GM12878 (cell line): Measurements from ENCODE around the gene ADSS2. TPM values are rescaled to one million over a fixed set of nuclear protein-coding genes. Genes with fewer than 3 reads are reported as not detected.

Source experiments
- BCLAF1 ChIP-seq: fragments of 450-650 bp; IDR thresholded peaks from 2 replicates; pipeline ENCODE4 v1.6.1; 2017; ENCODE audit warnings: antibody characterized with exemption, mild to moderate bottlenecking, moderate library complexity
- CBFB ChIP-seq: IDR thresholded peaks from 2 replicates; pipeline ENCODE4 v1.6.1; 2016; ENCODE audit warnings: antibody characterized with exemption, low read depth
- EGR1 ChIP-seq, 2 experiments: IDR thresholded peaks; 1 replicate in 1 of 2; 2 replicates in 1 of 2; pipeline ENCODE4 v1.6.1; 2011 to 2012; ENCODE audit warnings: low read depth in 2 of 2, low read length in 2 of 2, borderline replicate concordance in 1 of 2, mild to moderate bottlenecking in 1 of 2, moderate library complexity in 1 of 2
- HDAC6 ChIP-seq: fragments of 200-600 bp; sonication (generic); IDR thresholded peaks from one replicate; pipeline ENCODE4 v1.8.0; 2017; ENCODE audit warnings: antibody characterized with exemption; ENCODE audit not compliant: unreplicated experiment
- JUND ChIP-seq: IDR thresholded peaks from 2 replicates; pipeline ENCODE4 v1.6.1; 2012; ENCODE audit warnings: low read depth, mild to moderate bottlenecking, low read length, improper control_type of control experiment, moderate library complexity
- LARP7 ChIP-seq: fragments of 450-650 bp; IDR thresholded peaks from 2 replicates; pipeline ENCODE4 v1.6.1; 2017; ENCODE audit warnings: mild to moderate bottlenecking
- MTA2 ChIP-seq: fragments of 450-650 bp; IDR thresholded peaks from 2 replicates; pipeline ENCODE4 v1.6.1; 2016; ENCODE audit warnings: low read depth, mild to moderate bottlenecking, moderate library complexity
- NR2C1 ChIP-seq: fragments of 450-650 bp; IDR thresholded peaks from 2 replicates; pipeline ENCODE4 v1.6.1; 2017; ENCODE audit warnings: antibody characterized with exemption, mild to moderate bottlenecking, moderate library complexity
- NRF1 ChIP-seq: conservative IDR thresholded peaks from 2 replicates; pipeline ENCODE4 v1.6.1; 2011; ENCODE audit warnings: mild to moderate bottlenecking, low read depth, low read length, improper control_type of control experiment
- PAX5 ChIP-seq: IDR thresholded peaks from 2 replicates; pipeline ENCODE4 v1.6.1; 2011; ENCODE audit warnings: low read depth, low read length, borderline replicate concordance
- POU2F2 ChIP-seq: IDR thresholded peaks from 3 replicates; pipeline ENCODE4 v1.6.1; 2011; ENCODE audit warnings: low read depth, mild to moderate bottlenecking, low read length, borderline replicate concordance
- SKIL ChIP-seq: fragments of 450-650 bp; IDR thresholded peaks from 2 replicates; pipeline ENCODE4 v1.6.1; 2017; ENCODE audit warnings: mild to moderate bottlenecking, low read depth, inconsistent platforms; ENCODE audit not compliant: poor library complexity, severe bottlenecking
- SMC3 ChIP-seq: IDR thresholded peaks from 2 replicates; pipeline ENCODE4 v1.6.1; 2011; ENCODE audit warnings: low read length, improper control_type of control experiment, borderline replicate concordance
- SP1 ChIP-seq: IDR thresholded peaks from one replicate; pipeline ENCODE4 v1.6.1; 2011; ENCODE audit warnings: low read depth, low read length
- SUPT20H ChIP-seq: IDR thresholded peaks from 2 replicates; pipeline ENCODE4 v1.6.1; 2011; ENCODE audit warnings: low read depth, mild to moderate bottlenecking, low read length, moderate library complexity, borderline replicate concordance; ENCODE audit not compliant: control insufficient read depth
- WRNIP1 ChIP-seq: IDR thresholded peaks from 2 replicates; pipeline ENCODE4 v1.6.1; 2011; ENCODE audit warnings: low read depth, low read length, improper control_type of control experiment, borderline replicate concordance
- ZBED1 ChIP-seq: IDR thresholded peaks from 2 replicates; pipeline ENCODE4 v1.6.1; 2016; ENCODE audit warnings: borderline replicate concordance
- ZBTB40 ChIP-seq: fragments of 450-650 bp; IDR thresholded peaks from 2 replicates; pipeline ENCODE4 v1.6.1; 2016; ENCODE audit warnings: mild to moderate bottlenecking, moderate library complexity, borderline replicate concordance
- polyA plus RNA-seq, 11 experiments: library from polyadenylated mRNA; depleted of rRNA in 4 of 11; unstranded in 6 of 11; stranded (reverse) in 5 of 11; fragments of >200 nt; fragmentation: Nextera tagmentation in 4 of 11; fragmentation: Illumina TruSeq in 1 of 11; extraction: Ambion mirVana in 4 of 11; extraction: Trizol in 1 of 11; gene quantifications; 1 replicate in 1 of 11; 2 replicates in 10 of 11; pipeline versions ENCODE4 v1.2.1 to v1.2.3, GENCODE V29; 2011 to 2016; ENCODE audit warnings: inconsistent platforms in 2 of 11, missing spikeins in 2 of 11, low read depth in 1 of 11
- total RNA-seq, 4 experiments: library from RNA; depleted of rRNA in 3 of 4; stranded (reverse); fragments of >200 nt in 3 of 4; fragmentation: Illumina TruSeq in 1 of 4; extraction: Trizol in 1 of 4; gene quantifications; 2 replicates each; pipeline versions ENCODE4 v1.2.1 to v1.2.3, GENCODE V29; 2013 to 2021
- TF ChIP-seq, protein P1 (sequence below): IDR thresholded peaks from 2 replicates; pipeline ENCODE4 v1.6.1; 2012; ENCODE audit warnings: low read depth, low read length, improper control_type of control experiment

Gene ADSS2
- total and polyA plus RNA-seq, 10 of the 15 experiments (the other 5 are each of a cell fraction or from before 2014, with no cell fraction given), result 8.1 to 49.3 (median 40.6) TPM

DNA sequence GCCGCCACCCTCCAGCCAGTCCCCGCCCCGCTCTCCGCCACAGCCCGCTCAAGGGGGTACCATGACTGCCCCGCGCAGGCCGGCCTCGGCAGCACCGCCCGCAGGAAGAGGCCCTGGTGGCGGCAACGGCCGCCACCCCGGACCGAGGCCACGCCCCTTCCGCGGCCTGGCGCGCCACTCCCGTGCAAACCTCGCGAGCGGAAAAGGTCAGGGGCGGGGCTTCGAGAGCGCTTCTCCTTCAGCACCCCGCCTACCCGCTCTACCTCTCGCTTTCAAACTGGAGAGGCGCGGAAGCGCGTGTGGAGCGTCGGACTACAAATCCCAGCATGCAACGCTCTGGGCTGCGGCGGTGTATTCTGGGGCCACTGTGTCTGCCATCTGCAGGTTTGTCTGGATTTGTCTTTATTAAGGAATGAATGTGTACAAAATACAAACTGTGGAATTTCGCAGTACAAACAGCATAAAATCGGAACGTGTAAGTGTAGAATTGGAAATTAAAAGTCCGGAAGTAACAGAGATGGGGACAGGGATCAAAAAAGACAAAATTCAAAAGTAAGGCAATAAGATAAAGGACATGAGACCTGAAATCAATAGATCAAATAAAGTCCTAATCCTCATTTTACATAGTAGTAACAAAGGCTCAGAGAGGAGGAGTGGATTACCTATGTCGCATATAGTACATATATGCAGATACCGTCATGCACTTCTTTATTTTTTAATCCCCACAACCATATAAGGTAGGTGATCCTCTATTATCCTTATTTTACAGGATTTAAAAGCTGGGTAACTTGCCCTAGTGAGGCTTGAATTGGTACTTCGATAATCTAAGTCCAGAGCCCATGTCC lies 464 bp upstream of the ADSS2 start (continued):
- TF ChIP-seq ZBTB40, result peak; percentile 86
- no peak for TF ChIP-seq HDAC6
- TF ChIP-seq MTA2, result no peak
- no peak for TF ChIP-seq JUND
- TF ChIP-seq PAX5, result 0 out of 2 replicates have a peak, but pooled peaks have one; percentile 36
- peak; percentile 61; the same call in 2 of the 3 replicates for TF ChIP-seq POU2F2
- no peak for TF ChIP-seq NRF1
- 0 out of 2 replicates have a peak, but pooled peaks have one; percentile 58 for TF ChIP-seq CBFB
- no peak for TF ChIP-seq WRNIP1
- peak; percentile 20 for TF ChIP-seq SP1
- no peak for TF ChIP-seq LARP7
- TF ChIP-seq NR2C1, result peak; percentile 54; the same call in 1 of the 2 replicates
- TF ChIP-seq, protein P1, sequence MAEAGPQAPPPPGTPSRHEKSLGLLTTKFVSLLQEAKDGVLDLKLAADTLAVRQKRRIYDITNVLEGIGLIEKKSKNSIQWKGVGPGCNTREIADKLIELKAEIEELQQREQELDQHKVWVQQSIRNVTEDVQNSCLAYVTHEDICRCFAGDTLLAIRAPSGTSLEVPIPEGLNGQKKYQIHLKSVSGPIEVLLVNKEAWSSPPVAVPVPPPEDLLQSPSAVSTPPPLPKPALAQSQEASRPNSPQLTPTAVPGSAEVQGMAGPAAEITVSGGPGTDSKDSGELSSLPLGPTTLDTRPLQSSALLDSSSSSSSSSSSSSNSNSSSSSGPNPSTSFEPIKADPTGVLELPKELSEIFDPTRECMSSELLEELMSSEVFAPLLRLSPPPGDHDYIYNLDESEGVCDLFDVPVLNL, result peak; percentile 88
- no peak for TF ChIP-seq BCLAF1
- TF ChIP-seq SKIL, result peak; percentile 13
- TF ChIP-seq EGR1 (IDR thresholded peaks at IDR 0.05; ENCODE audit: borderline replicate concordance in 1 of 2, low read depth in 2 of 2, low read length in 2 of 2), result no peak
- peak; percentile 7; the same call in 1 of the 2 replicates for TF ChIP-seq SMC3
- TF ChIP-seq SUPT20H, result no peak
- TF ChIP-seq ZBED1, result no peak
